Vagina (tissue), 2 donors: ENCODE results near the gene RGL2.

Source experiments
- POLR2A ChIP-seq, 2 donors: fragments of 450-650 bp; IDR thresholded peaks; one replicate each; pipeline ENCODE4 v1.6.1; 2017; ENCODE audit warnings: antibody characterized with exemption in 2 of 2, mild to moderate bottlenecking in 2 of 2, moderate library complexity in 2 of 2
- TF ChIP-seq, protein P1 (sequence below), 3 experiments: fragments of 450-650 bp in 2 of 3; fragments of 200-600 bp in 1 of 3; sonication (generic) in 1 of 3; IDR thresholded peaks; one replicate each; pipeline ENCODE4 v1.5.1; 2017 to 2019; ENCODE audit warnings: antibody characterized with exemption in 3 of 3, mild to moderate bottlenecking in 2 of 3, moderate library complexity in 2 of 3

DNA sequence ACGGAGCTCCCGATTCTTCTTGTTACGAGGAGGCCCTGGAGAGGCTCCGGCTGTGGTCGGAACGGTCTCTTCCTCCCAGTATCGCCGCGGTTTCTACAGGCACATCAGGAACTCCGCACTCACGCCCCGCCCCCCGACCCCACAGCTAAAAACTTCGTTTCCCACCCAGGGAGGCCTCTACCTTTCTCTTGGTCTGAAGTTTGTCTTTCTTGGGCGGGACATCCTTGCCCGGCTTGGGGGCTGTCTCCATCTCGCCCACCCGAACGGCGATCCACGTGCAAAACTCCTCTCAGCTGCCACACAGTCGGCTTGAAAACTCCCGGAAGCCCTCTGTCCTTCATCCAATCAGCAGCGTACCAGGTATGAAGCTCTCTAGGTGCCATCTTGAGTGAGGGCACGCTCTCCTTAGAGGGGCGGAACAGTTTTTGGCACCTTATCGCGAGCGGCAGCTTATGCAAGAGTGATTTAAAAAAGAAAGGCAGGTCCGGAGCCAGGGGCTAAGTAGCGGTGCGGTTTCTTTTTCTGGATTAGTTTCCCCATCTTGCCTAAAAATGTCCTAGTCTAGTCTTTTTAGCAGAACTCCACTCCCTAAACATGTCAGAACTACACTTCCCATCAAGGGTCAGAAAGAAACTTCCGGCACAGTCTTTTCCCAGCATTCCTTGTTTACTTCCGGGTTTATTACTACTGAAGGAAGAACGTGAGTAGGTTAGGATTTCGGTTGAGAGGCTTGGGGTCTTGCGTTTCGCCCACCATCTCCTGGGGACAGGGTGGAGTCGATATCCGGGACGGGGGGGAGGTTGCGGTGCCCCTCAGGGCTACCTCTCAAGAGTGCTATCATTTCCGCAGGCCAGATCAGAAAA lies 9.6 kb downstream of the RGL2 start, which contains the start of the genes PFDN6 and WDR46:
- no peak for TF ChIP-seq POLR2A (IDR thresholded peaks at IDR 0.05)
- TF ChIP-seq, protein P1, sequence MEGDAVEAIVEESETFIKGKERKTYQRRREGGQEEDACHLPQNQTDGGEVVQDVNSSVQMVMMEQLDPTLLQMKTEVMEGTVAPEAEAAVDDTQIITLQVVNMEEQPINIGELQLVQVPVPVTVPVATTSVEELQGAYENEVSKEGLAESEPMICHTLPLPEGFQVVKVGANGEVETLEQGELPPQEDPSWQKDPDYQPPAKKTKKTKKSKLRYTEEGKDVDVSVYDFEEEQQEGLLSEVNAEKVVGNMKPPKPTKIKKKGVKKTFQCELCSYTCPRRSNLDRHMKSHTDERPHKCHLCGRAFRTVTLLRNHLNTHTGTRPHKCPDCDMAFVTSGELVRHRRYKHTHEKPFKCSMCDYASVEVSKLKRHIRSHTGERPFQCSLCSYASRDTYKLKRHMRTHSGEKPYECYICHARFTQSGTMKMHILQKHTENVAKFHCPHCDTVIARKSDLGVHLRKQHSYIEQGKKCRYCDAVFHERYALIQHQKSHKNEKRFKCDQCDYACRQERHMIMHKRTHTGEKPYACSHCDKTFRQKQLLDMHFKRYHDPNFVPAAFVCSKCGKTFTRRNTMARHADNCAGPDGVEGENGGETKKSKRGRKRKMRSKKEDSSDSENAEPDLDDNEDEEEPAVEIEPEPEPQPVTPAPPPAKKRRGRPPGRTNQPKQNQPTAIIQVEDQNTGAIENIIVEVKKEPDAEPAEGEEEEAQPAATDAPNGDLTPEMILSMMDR (IDR thresholded peaks at IDR 0.05) = no peak
